ENCODE results near the gene EPS8L1. TPM values are rescaled to one million over a fixed set of nuclear protein-coding genes. Genes with fewer than 3 reads are reported as not detected.

EPS8L1 gene
- total RNA-seq, 2 experiments from 2014 or later: 2.2 to 2.3 TPM

GRCh38 chr19:55082020-55082851, 6.6 kb downstream of the EPS8L1 start:
- peaks cover 23% of the 10 kb centered on the region for H3K4me1 Mint-ChIP-seq
- H3K27ac Mint-ChIP-seq: no peak overlapping the region
- H3K36me3 Mint-ChIP-seq (ENCODE audit: low read depth): peaks cover 3% of the 10 kb centered on the region
- ATAC-seq (peak; percentile 17), DNase-seq (peak; percentile 74)
- intact Hi-C loops (cut with DNase I, micrococcal nuclease): loop anchor here in 1 of 2 experiments (5.0 kb wide), 1 partner anchor 80 kb away; no protein-coding TSS in a partner anchor
- POLR2A ChIA-PET: no interaction called here
- H3K9me3 Mint-ChIP-seq (ENCODE audit: low read depth): peaks cover 2% of the 10 kb centered on the region
- peak overlapping the region; percentile 69 for H3K4me3 Mint-ChIP-seq
- CTCF ChIA-PET: no interaction called here
- H3K27me3 Mint-ChIP-seq: peaks cover 49% of the 10 kb centered on the region

GRCh38 chr19:55083004-55083850, 7.6 kb downstream of the EPS8L1 start:
- CTCF ChIA-PET: no interaction called here
- peaks cover 11% of the 10 kb centered on the region for H3K36me3 Mint-ChIP-seq (ENCODE audit: low read depth)
- H3K9me3 Mint-ChIP-seq (ENCODE audit: low read depth): peaks cover 2% of the 10 kb centered on the region
- H3K27ac Mint-ChIP-seq: no peak overlapping the region
- peaks cover 33% of the 10 kb centered on the region for H3K4me1 Mint-ChIP-seq
- no peak overlapping the region for H3K4me3 Mint-ChIP-seq
- ATAC-seq (no peak), DNase-seq (no peak)
- intact Hi-C loops (cut with DNase I, micrococcal nuclease): loop anchor here in 1 of 2 experiments (5.0 kb wide), 1 partner anchor 79 kb away; no protein-coding TSS in a partner anchor
- peaks cover 56% of the 10 kb centered on the region for H3K27me3 Mint-ChIP-seq
- POLR2A ChIA-PET: no interaction called here

- Mint-ChIP-seq H3K27ac (no peak overlapping the region), H3K36me3 (ENCODE audit: low read depth) (peaks cover 18% of the 10 kb centered on the region), H3K27me3 (peaks cover 59% of the 10 kb centered on the region), H3K4me3 (no peak overlapping the region), H3K4me1 (peaks cover 37% of the 10 kb centered on the region), H3K9me3 (ENCODE audit: low read depth) (peaks cover 2% of the 10 kb centered on the region)
- no peak for DNase-seq
- intact Hi-C loops (cut with DNase I, micrococcal nuclease): loop anchor here in 1 of 2 experiments (5.0 kb wide), 1 partner anchor 78 kb away; no protein-coding TSS in a partner anchor
- ATAC-seq: no peak
- CTCF ChIA-PET: interaction anchor here (0.5 kb wide), 1 partner anchor 1482 kb away, joined by 3 read pairs; no protein-coding TSS in a partner anchor
- POLR2A ChIA-PET: no interaction called here
Observed at GRCh38 chr19:55084416-55084815, 8.7 kb downstream of the EPS8L1 start.

GRCh38 chr19:55085923-55086715, 10.4 kb downstream of the EPS8L1 start:
- POLR2A ChIA-PET: no interaction called here
- peaks cover 24% of the 10 kb centered on the region for H3K4me1 Mint-ChIP-seq
- H3K4me3 Mint-ChIP-seq: no peak overlapping the region
- no peak for ATAC-seq
- DNase-seq: no peak
- CTCF ChIA-PET: interaction anchor here (1.0 to 1.2 kb wide), 2 partner anchors 7 to 418 kb away, joined by 3 to 4 read pairs; no protein-coding TSS in a partner anchor
- H3K27ac Mint-ChIP-seq: no peak overlapping the region
- H3K27me3 Mint-ChIP-seq: peaks cover 46% of the 10 kb centered on the region
- peaks cover 30% of the 10 kb centered on the region for H3K36me3 Mint-ChIP-seq (ENCODE audit: low read depth)
- intact Hi-C loops (cut with DNase I, micrococcal nuclease): no loop called here
- peaks cover 2% of the 10 kb centered on the region for H3K9me3 Mint-ChIP-seq (ENCODE audit: low read depth)

GRCh38 chr19:55086730-55087541, 11.3 kb downstream of the EPS8L1 start:
- intact Hi-C loops (cut with DNase I, micrococcal nuclease): no loop called here
- Mint-ChIP-seq H3K27me3 (peaks cover 44% of the 10 kb centered on the region), H3K4me1 (peaks cover 22% of the 10 kb centered on the region), H3K36me3 (ENCODE audit: low read depth) (peaks cover 30% of the 10 kb centered on the region), H3K27ac (no peak overlapping the region), H3K4me3 (peak overlapping the region; percentile 19), H3K9me3 (ENCODE audit: low read depth) (peaks cover 2% of the 10 kb centered on the region)
- ATAC-seq (peak; percentile 66), DNase-seq (peak; percentile 71)
- ChIA-PET POLR2A (no interaction called here), CTCF (interaction anchor here (1.0 to 1.7 kb wide), 3 partner anchors 8 to 417 kb away, joined by 3 to 7 read pairs (median 4); partner anchors contain the start of gene PPP1R12C)

- Mint-ChIP-seq H3K4me3 (peak overlapping the region; percentile 19), H3K4me1 (peaks cover 19% of the 10 kb centered on the region), H3K36me3 (ENCODE audit: low read depth) (peaks cover 30% of the 10 kb centered on the region), H3K9me3 (ENCODE audit: low read depth) (peaks cover 1% of the 10 kb centered on the region), H3K27me3 (peaks cover 39% of the 10 kb centered on the region), H3K27ac (no peak overlapping the region)
- intact Hi-C loops (cut with DNase I, micrococcal nuclease): no loop called here
- ATAC-seq (no peak), DNase-seq (no peak)
- POLR2A ChIA-PET: no interaction called here
- CTCF ChIA-PET: interaction anchor here (0.9 to 3.2 kb wide), 4 partner anchors 8 to 251 kb away, joined by 3 to 16 read pairs (median 6); partner anchors contain the start of genes KMT5C and PPP1R12C
Observed at GRCh38 chr19:55087542-55087901, 11.9 kb downstream of the EPS8L1 start.

GRCh38 chr19:55088021-55088451, 12.4 kb downstream of the EPS8L1 start:
- intact Hi-C loops (cut with DNase I, micrococcal nuclease): loop anchor here in 1 of 2 experiments (1.0 kb wide), 1 partner anchor 28 kb away; no protein-coding TSS in a partner anchor
- Mint-ChIP-seq H3K36me3 (ENCODE audit: low read depth) (peaks cover 33% of the 10 kb centered on the region), H3K4me3 (no peak overlapping the region), H3K27me3 (peaks cover 34% of the 10 kb centered on the region), H3K9me3 (ENCODE audit: low read depth) (no peaks in the 10 kb centered on the region), H3K27ac (no peak overlapping the region), H3K4me1 (peaks cover 16% of the 10 kb centered on the region)
- DNase-seq: no peak
- ATAC-seq: no peak
- ChIA-PET CTCF (interaction anchor here (0.7 to 3.2 kb wide), 9 partner anchors 9 to 482 kb away, joined by 3 to 16 read pairs (median 4); partner anchors contain the start of genes KMT5C, PPP1R12C and RDH13), POLR2A (interaction anchor here (0.6 kb wide), 1 partner anchor 73 kb away, joined by 3 read pairs; no protein-coding TSS in a partner anchor)

GRCh38 chr19:55088543-55089341, 13.1 kb downstream of the EPS8L1 start:
- ChIA-PET CTCF (interaction anchor here (0.5 to 3.2 kb wide), 10 partner anchors 9 to 481 kb away, joined by 3 to 16 read pairs (median 4); partner anchors contain the start of genes KMT5C, PPP1R12C and RDH13), POLR2A (interaction anchor here (0.6 kb wide), 1 partner anchor 72 kb away, joined by 3 read pairs; no protein-coding TSS in a partner anchor)
- Mint-ChIP-seq H3K9me3 (ENCODE audit: low read depth) (no peaks in the 10 kb centered on the region), H3K27me3 (peaks cover 31% of the 10 kb centered on the region), H3K27ac (no peak overlapping the region), H3K36me3 (ENCODE audit: low read depth) (peaks cover 33% of the 10 kb centered on the region), H3K4me1 (peaks cover 16% of the 10 kb centered on the region), H3K4me3 (no peak overlapping the region)
- ATAC-seq: peak; percentile 51
- intact Hi-C loops (cut with DNase I, micrococcal nuclease): loop anchor here in 1 of 2 experiments (1.0 kb wide), 1 partner anchor 28 kb away; no protein-coding TSS in a partner anchor
- DNase-seq: peak; percentile 89

- no peak overlapping the region for H3K4me3 Mint-ChIP-seq
- intact Hi-C loops (cut with DNase I, micrococcal nuclease): no loop called here
- ATAC-seq (no peak), DNase-seq (no peak)
- CTCF ChIA-PET: interaction anchor here (0.5 to 3.2 kb wide), 6 partner anchors 10 to 688 kb away, joined by 3 to 16 read pairs (median 3); partner anchors contain the start of gene TNNI3
- H3K27ac Mint-ChIP-seq: no peak overlapping the region
- H3K27me3 Mint-ChIP-seq: peaks cover 27% of the 10 kb centered on the region
- POLR2A ChIA-PET: interaction anchor here (0.5 kb wide), 1 partner anchor 70 kb away, joined by 3 read pairs; no protein-coding TSS in a partner anchor
- peaks cover 33% of the 10 kb centered on the region for H3K36me3 Mint-ChIP-seq (ENCODE audit: low read depth)
- H3K4me1 Mint-ChIP-seq: peaks cover 16% of the 10 kb centered on the region
- H3K9me3 Mint-ChIP-seq (ENCODE audit: low read depth): no peaks in the 10 kb centered on the region
Observed at GRCh38 chr19:55089342-55089944, 13.8 kb downstream of the EPS8L1 start.
